HepG2 (cell line): ENCODE results near the gene LRP10. TPM values are rescaled to one million over a fixed set of nuclear protein-coding genes. Genes with fewer than 3 reads are reported as not detected.
A peak's percentile ranks its signal among the peaks of the same experiment; 100 is the strongest.

Experiments used
- ASH2L ChIP-seq: fragments of 300-600, 200-600 bp; sonication (generic); IDR thresholded peaks from 2 replicates; pipeline ENCODE4 v1.7.0; 2017; ENCODE audit warnings: low read depth, mild to moderate bottlenecking, moderate library complexity, mixed read lengths, low read length; ENCODE audit not compliant: insufficient read length
- ETV5 ChIP-seq: IDR thresholded peaks from 2 replicates; pipeline ENCODE4 v1.6.1; 2018; ENCODE audit warnings: missing biosample characterization, missing genetic modification reagents, inconsistent platforms, borderline replicate concordance
- GPN1 ChIP-seq: sonication (generic); formaldehyde crosslinking; IDR thresholded peaks from 2 replicates; pipeline ENCODE4 v1.5.1; 2020; ENCODE audit warnings: missing genetic modification reagents, borderline replicate concordance
- GZF1 ChIP-seq: sonication (generic); formaldehyde crosslinking; IDR thresholded peaks from 2 replicates; pipeline ENCODE4 v1.5.1; 2020; ENCODE audit warnings: mild to moderate bottlenecking, missing genetic modification reagents
- KAT8 ChIP-seq: IDR thresholded peaks from 2 replicates; pipeline ENCODE4 v1.6.1; 2016; ENCODE audit warnings: missing genetic modification reagents, missing compliant biosample characterization
- KLF15 ChIP-seq: sonication (generic); formaldehyde crosslinking; IDR thresholded peaks from 2 replicates; pipeline ENCODE4 v1.8.1; 2023; ENCODE audit warnings: borderline replicate concordance, mild to moderate bottlenecking, inconsistent platforms, missing genetic modification reagents, mixed read lengths
- KLF6 ChIP-seq: IDR thresholded peaks from 2 replicates; pipeline ENCODE4 v1.8.0; 2016; ENCODE audit warnings: missing biosample characterization, missing genetic modification reagents
- MED1 ChIP-seq: sonication (generic); formaldehyde crosslinking; IDR thresholded peaks from 2 replicates; pipeline ENCODE4 v1.4.0; 2020; ENCODE audit warnings: missing genetic modification reagents
- MEIS2 ChIP-seq: sonication (generic); formaldehyde crosslinking; IDR thresholded peaks from 2 replicates; pipeline ENCODE4 v1.9.0; 2021; ENCODE audit warnings: mild to moderate bottlenecking, missing genetic modification reagents
- NFKB2 ChIP-seq: sonication (generic); formaldehyde crosslinking; IDR thresholded peaks from 2 replicates; pipeline ENCODE4 v1.4.0; 2020; ENCODE audit warnings: missing genetic modification reagents, borderline replicate concordance
- POLR2G ChIP-seq: fragments of 200-400 bp; formaldehyde crosslinking; IDR thresholded peaks from 2 replicates; pipeline ENCODE4 v1.6.1; 2018; ENCODE audit warnings: mild to moderate bottlenecking, low read depth, low read length, moderate library complexity
- RFXAP ChIP-seq: sonication (generic); formaldehyde crosslinking; IDR thresholded peaks from 2 replicates; pipeline ENCODE4 v1.4.0; 2020; ENCODE audit warnings: missing genetic modification reagents, borderline replicate concordance
- SKIL ChIP-seq: sonication (generic); formaldehyde crosslinking; IDR thresholded peaks from 2 replicates; pipeline ENCODE4 v1.8.0; 2022; ENCODE audit warnings: missing genetic modification reagents, mild to moderate bottlenecking, moderate library complexity, borderline replicate concordance
- TAF15 ChIP-seq: fragments of 200-400 bp; formaldehyde crosslinking; IDR thresholded peaks from one replicate; pipeline ENCODE4 v1.6.1; 2018; ENCODE audit warnings: mild to moderate bottlenecking, low read depth, low read length; ENCODE audit not compliant: poor library complexity, severe bottlenecking
- TCF12 ChIP-seq, 2 experiments: fragments of 450-650 bp in 1 of 2; sonication (generic) in 1 of 2; formaldehyde crosslinking in 1 of 2; IDR thresholded peaks; 2 replicates each; pipeline versions ENCODE4 v1.6.1 to v1.8.0; 2017 to 2022; ENCODE audit warnings: antibody characterized with exemption in 1 of 2, mild to moderate bottlenecking in 1 of 2, missing genetic modification reagents in 1 of 2, moderate library complexity in 1 of 2
- YEATS2 ChIP-seq: sonication (generic); formaldehyde crosslinking; IDR thresholded peaks from 2 replicates; pipeline ENCODE4 v1.4.0; 2020; ENCODE audit warnings: missing genetic modification reagents, borderline replicate concordance
- ZNF230 ChIP-seq: sonication (generic); formaldehyde crosslinking; IDR thresholded peaks from 2 replicates; pipeline ENCODE4 v1.4.0; 2020; ENCODE audit warnings: mild to moderate bottlenecking, missing genetic modification reagents
- ZNF580 ChIP-seq: IDR thresholded peaks from 2 replicates; pipeline ENCODE4 v1.6.1; 2016; ENCODE audit warnings: low read depth, borderline replicate concordance
- ZNF652 ChIP-seq: IDR thresholded peaks from 2 replicates; pipeline ENCODE4 v1.6.1; 2016; ENCODE audit warnings: low read depth, borderline replicate concordance
- ZNF740 ChIP-seq: sonication (generic); formaldehyde crosslinking; IDR thresholded peaks from 2 replicates; pipeline ENCODE4 v1.4.0; 2020; ENCODE audit warnings: missing genetic modification reagents
- ZNF773 ChIP-seq: sonication (generic); formaldehyde crosslinking; IDR thresholded peaks from 2 replicates; pipeline ENCODE4 v1.4.0; 2020; ENCODE audit warnings: missing genetic modification reagents, borderline replicate concordance
- ZNF883 ChIP-seq: sonication (generic); formaldehyde crosslinking; IDR thresholded peaks from 2 replicates; pipeline ENCODE4 v1.5.1; 2020; ENCODE audit warnings: mild to moderate bottlenecking, missing genetic modification reagents; ENCODE audit errors: not compliant biosample characterization
- ZXDC ChIP-seq: sonication (generic); formaldehyde crosslinking; IDR thresholded peaks from 2 replicates; pipeline ENCODE4 v1.5.0; 2020; ENCODE audit warnings: mild to moderate bottlenecking, missing genetic modification reagents
- polyA plus RNA-seq, 8 experiments: library from polyadenylated mRNA; depleted of rRNA in 3 of 8; stranded (reverse) in 7 of 8; unstranded in 1 of 8; fragments of >200 nt; fragmentation: Illumina TruSeq in 4 of 8; extraction: Trizol in 4 of 8; gene quantifications; 2 replicates each; pipeline versions ENCODE4 v1.2.1 to v1.2.3, GENCODE V29; 2011 to 2016; ENCODE audit warnings: low read depth in 4 of 8, missing spikeins in 1 of 8, mixed read lengths in 1 of 8; ENCODE audit not compliant: insufficient read depth in 1 of 8
- total RNA-seq, 5 experiments: library from RNA; depleted of rRNA; stranded (reverse); fragments of >200 nt; fragmentation: Illumina TruSeq; extraction: Trizol; gene quantifications; 2 replicates each; pipeline ENCODE4 v1.2.3, GENCODE V29; 2016; ENCODE audit warnings: low read depth in 1 of 5

The LRP10 gene
- total and polyA plus RNA-seq, 2 of the 13 experiments (the other 11 are each of a cell fraction or from before 2014, with no cell fraction given): 16.9 to 45.2 TPM

GRCh38 chr14:22871224-22872032, at the start of gene LRP10 (continued):
- TF ChIP-seq SKIL (CRISPR knock-in tag) (peak; percentile 88), GZF1 (peak; percentile 100), RFXAP (CRISPR knock-in tag) (peak; percentile 88), GPN1 (CRISPR knock-in tag) (peak; percentile 68; the same call in 1 of the 2 replicates), NFKB2 (peak; percentile 97), ZNF580 (no peak; the same call in 1 of the 2 replicates), YEATS2 (CRISPR knock-in tag) (peak; percentile 81), ZNF883 (peak; percentile 95), KAT8 (CRISPR knock-in tag) (peak; percentile 86), TCF12 (IDR thresholded peaks at IDR 0.05) (no peak), TCF12 (CRISPR knock-in tag; IDR thresholded peaks at IDR 0.05) (peak; percentile 92), ZNF740 (CRISPR knock-in tag) (peak; percentile 74), ETV5 (CRISPR knock-in tag) (peak; percentile 95), ZNF652 (peak; percentile 99), ASH2L (peak; percentile 99), MED1 (CRISPR knock-in tag) (peak; percentile 79; the same call in 1 of the 2 replicates), ZXDC (CRISPR knock-in tag) (no peak; the same call in 1 of the 2 replicates), POLR2G (peak; percentile 80), KLF15 (CRISPR knock-in tag) (peak; percentile 54; the same call in 1 of the 2 replicates), MEIS2 (CRISPR knock-in tag) (peak; percentile 99), TAF15 (peak; percentile 98), ZNF773 (CRISPR knock-in tag) (peak; percentile 90; the same call in 1 of the 2 replicates), ZNF230 (CRISPR knock-in tag) (peak; percentile 93), KLF6 (CRISPR knock-in tag) (peak; percentile 91)
